ENCODE results near the gene HOXD9. TPM values are rescaled to one million over a fixed set of nuclear protein-coding genes. Genes with fewer than 3 reads are reported as not detected.

HOXD9 gene
- total RNA-seq, 1 donor from 2014 or later, result 1.5 TPM

GRCh38 chr2:176164611-176165369, 42.3 kb downstream of the HOXD9 start:
- peaks cover 89% of the 10 kb centered on the region for H3K27me3 Mint-ChIP-seq
- no peak for DNase-seq (ENCODE audit: extremely low spot score, unreplicated experiment)
- peak overlapping the region; percentile 87 for H3K4me3 Mint-ChIP-seq
- no peaks in the 10 kb centered on the region for H3K9me3 Mint-ChIP-seq
- peaks cover 16% of the 10 kb centered on the region for H3K36me3 Mint-ChIP-seq
- TF ChIP-seq, protein P1, sequence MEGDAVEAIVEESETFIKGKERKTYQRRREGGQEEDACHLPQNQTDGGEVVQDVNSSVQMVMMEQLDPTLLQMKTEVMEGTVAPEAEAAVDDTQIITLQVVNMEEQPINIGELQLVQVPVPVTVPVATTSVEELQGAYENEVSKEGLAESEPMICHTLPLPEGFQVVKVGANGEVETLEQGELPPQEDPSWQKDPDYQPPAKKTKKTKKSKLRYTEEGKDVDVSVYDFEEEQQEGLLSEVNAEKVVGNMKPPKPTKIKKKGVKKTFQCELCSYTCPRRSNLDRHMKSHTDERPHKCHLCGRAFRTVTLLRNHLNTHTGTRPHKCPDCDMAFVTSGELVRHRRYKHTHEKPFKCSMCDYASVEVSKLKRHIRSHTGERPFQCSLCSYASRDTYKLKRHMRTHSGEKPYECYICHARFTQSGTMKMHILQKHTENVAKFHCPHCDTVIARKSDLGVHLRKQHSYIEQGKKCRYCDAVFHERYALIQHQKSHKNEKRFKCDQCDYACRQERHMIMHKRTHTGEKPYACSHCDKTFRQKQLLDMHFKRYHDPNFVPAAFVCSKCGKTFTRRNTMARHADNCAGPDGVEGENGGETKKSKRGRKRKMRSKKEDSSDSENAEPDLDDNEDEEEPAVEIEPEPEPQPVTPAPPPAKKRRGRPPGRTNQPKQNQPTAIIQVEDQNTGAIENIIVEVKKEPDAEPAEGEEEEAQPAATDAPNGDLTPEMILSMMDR (conservative IDR thresholded peaks at IDR 0.05), result no peak
- peak overlapping the region; percentile 89 for H3K27ac Mint-ChIP-seq
- H3K4me1 Mint-ChIP-seq (ENCODE audit: unreplicated experiment), result peaks cover 49% of the 10 kb centered on the region

DNA sequence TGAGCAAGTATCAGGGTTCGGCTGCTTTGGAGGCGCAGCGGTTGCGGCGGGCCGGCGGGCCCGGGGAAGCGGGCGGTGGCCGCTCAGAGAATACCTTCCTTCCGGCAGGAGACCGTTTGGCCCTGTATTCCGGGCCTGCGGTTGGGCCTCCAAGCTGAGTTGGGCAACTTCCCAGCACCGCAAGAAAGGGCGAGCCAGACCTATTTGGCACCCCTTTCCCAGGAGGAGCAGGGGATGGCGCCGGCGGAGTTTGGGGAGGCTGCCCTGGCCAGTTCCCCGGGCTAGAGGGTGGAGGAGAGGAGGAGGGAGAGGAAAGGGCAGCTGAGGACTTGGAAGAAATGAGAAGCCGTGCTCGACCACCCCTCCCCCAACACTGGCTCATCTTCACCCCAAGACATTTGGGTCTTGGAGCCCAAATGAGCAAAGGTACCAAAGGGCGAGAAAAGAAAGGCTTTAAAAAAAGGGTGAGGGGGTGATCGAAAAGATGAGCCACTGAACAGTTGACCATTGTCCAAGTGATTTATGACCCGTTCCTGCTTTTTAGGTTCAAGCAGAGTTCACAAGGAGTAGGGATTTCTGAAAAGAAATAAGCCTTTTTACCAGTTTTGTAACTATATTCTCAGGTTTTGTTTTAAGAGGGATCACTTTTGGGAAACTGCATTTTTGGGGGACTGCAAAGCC, 43.0 kb downstream of the HOXD9 start:
- Mint-ChIP-seq H3K27me3 (peaks cover 90% of the 10 kb centered on the region), H3K27ac (peak overlapping the region; percentile 89), H3K4me3 (peak overlapping the region; percentile 87), H3K9me3 (no peaks in the 10 kb centered on the region), H3K36me3 (peaks cover 18% of the 10 kb centered on the region), H3K4me1 (ENCODE audit: unreplicated experiment) (peaks cover 53% of the 10 kb centered on the region)
- no peak for DNase-seq (ENCODE audit: extremely low spot score, unreplicated experiment)
- TF ChIP-seq, protein P1 (conservative IDR thresholded peaks at IDR 0.05), result no peak

DNA sequence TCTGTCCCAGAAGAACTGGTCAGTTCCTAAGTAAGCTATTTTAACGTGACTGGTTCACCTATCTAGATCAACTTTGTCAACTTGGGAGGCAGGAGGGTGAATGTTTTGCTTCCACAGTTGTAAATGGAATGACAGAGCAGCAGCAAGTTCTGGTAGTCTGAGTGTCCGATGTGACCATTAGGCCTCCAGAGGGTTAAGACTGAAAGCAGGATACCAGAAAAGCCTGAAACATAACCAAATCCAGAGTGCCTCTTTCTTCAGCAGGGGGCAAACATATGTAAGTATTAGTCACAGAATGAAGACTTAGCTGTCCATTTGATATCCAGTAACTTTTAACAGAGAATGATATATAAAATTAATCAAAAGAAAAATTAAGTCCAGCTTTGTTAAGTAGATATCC, 43.8 kb downstream of the HOXD9 start:
- H3K4me3 Mint-ChIP-seq, result peak overlapping the region; percentile 87
- no peaks in the 10 kb centered on the region for H3K9me3 Mint-ChIP-seq
- H3K27ac Mint-ChIP-seq, result peak overlapping the region; percentile 89
- H3K36me3 Mint-ChIP-seq, result peaks cover 19% of the 10 kb centered on the region
- TF ChIP-seq, protein P1 (conservative IDR thresholded peaks at IDR 0.05), result no peak
- peaks cover 90% of the 10 kb centered on the region for H3K27me3 Mint-ChIP-seq
- no peak for DNase-seq (ENCODE audit: extremely low spot score, unreplicated experiment)
- peaks cover 51% of the 10 kb centered on the region for H3K4me1 Mint-ChIP-seq (ENCODE audit: unreplicated experiment)

- peaks cover 45% of the 10 kb centered on the region for H3K4me1 Mint-ChIP-seq (ENCODE audit: unreplicated experiment)
- H3K4me3 Mint-ChIP-seq, result no peak overlapping the region
- H3K27me3 Mint-ChIP-seq, result peaks cover 89% of the 10 kb centered on the region
- TF ChIP-seq, protein P1 (conservative IDR thresholded peaks at IDR 0.05), result no peak
- H3K9me3 Mint-ChIP-seq, result no peaks in the 10 kb centered on the region
- H3K36me3 Mint-ChIP-seq, result peaks cover 20% of the 10 kb centered on the region
- no peak for DNase-seq (ENCODE audit: extremely low spot score, unreplicated experiment)
- H3K27ac Mint-ChIP-seq, result no peak overlapping the region
These were observed 44.9 kb downstream of the HOXD9 start for GRCh38 chr2:176167398-176167797.

GRCh38 chr2:176169181-176169580, 46.7 kb downstream of the HOXD9 start:
- Mint-ChIP-seq H3K27me3 (peaks cover 90% of the 10 kb centered on the region), H3K27ac (no peak overlapping the region), H3K36me3 (peaks cover 24% of the 10 kb centered on the region), H3K4me3 (no peak overlapping the region), H3K9me3 (no peaks in the 10 kb centered on the region), H3K4me1 (ENCODE audit: unreplicated experiment) (peaks cover 40% of the 10 kb centered on the region)
- TF ChIP-seq, protein P1 (conservative IDR thresholded peaks at IDR 0.05), result no peak
- DNase-seq (ENCODE audit: extremely low spot score, unreplicated experiment), result no peak
